Hepatocyte (in vitro differentiated cells): ENCODE results near the gene RRAD.

Source experiments
- EZH2 ChIP-seq: fragments of 200-600 bp; sonication (generic); IDR thresholded peaks from 2 replicates; pipeline ENCODE4 v1.6.1; 2016; ENCODE audit warnings: antibody characterized with exemption, mild to moderate bottlenecking, borderline replicate concordance
- TF ChIP-seq, protein P1 (sequence below): fragments of 200-600 bp; sonication (generic); IDR thresholded peaks from 2 replicates; pipeline ENCODE4 v1.5.1; 2016; ENCODE audit warnings: antibody characterized with exemption, mild to moderate bottlenecking; ENCODE audit not compliant: poor library complexity

DNA sequence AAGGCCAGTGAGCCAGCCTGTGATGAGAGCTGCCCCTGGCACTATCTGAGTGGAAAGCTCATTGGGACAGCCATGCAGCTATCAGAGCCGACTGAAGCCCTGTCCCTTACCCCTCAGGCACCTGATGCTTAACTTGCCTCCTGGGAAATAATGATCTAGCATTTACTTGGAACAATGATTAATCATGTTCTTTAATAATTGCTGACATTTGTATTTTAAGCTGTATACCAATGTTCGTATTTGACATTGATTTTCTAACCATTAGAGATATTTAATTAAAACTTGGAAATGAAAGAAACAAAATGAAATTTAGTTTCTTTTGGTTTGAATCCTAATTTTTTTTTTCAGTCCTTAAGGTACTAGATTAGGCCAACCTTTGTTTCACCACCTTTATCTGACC, 34.5 kb downstream of the RRAD start:
- TF ChIP-seq, protein P1, sequence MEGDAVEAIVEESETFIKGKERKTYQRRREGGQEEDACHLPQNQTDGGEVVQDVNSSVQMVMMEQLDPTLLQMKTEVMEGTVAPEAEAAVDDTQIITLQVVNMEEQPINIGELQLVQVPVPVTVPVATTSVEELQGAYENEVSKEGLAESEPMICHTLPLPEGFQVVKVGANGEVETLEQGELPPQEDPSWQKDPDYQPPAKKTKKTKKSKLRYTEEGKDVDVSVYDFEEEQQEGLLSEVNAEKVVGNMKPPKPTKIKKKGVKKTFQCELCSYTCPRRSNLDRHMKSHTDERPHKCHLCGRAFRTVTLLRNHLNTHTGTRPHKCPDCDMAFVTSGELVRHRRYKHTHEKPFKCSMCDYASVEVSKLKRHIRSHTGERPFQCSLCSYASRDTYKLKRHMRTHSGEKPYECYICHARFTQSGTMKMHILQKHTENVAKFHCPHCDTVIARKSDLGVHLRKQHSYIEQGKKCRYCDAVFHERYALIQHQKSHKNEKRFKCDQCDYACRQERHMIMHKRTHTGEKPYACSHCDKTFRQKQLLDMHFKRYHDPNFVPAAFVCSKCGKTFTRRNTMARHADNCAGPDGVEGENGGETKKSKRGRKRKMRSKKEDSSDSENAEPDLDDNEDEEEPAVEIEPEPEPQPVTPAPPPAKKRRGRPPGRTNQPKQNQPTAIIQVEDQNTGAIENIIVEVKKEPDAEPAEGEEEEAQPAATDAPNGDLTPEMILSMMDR, result no peak
- TF ChIP-seq EZH2, result no peak
